ENCODE measurements around the gene PRIM2.
"Not testable (repeated sequence)": the region's sequence is repeated elsewhere in the genome, so short reads cannot be mapped to it uniquely, and the experiment has no call there.

- TF ChIP-seq POLR2A, CTCF (IDR thresholded peaks at IDR 0.05): not testable (repeated sequence)
Observed at GRCh38 chr6:57581586-57581985, 264.2 kb downstream of the PRIM2 start.
